ENCODE measurements around the gene ROBO4. TPM values are rescaled to one million over a fixed set of nuclear protein-coding genes. Genes with fewer than 3 reads are reported as not detected.

Gene ROBO4
- polyA plus RNA-seq, 2 of the 4 experiments (the other 2 are of a cell fraction): not detected

DNA sequence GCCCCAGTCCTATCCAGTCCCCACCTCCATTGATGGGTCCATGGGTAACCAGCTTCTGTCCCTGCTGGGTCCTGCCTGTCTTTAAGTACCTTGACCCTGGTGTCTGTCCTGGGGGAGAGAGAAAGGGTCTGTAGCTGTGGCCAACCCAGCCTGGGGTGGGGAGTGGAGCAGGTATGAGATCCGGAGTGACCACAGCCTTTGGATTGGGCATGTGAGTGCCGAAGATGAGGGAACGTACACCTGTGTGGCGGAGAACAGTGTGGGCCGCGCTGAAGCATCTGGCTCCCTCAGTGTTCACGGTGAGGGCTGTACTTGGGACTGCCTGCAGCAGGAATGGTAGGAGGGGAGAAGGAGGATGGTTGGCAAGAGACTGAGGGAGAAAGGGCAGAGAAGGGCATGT, 27.2 kb downstream of the ROBO4 start:
- no peak overlapping the region for H3K4me2 ChIP-seq
- no peak for ATAC-seq
- H3K4me1 ChIP-seq: peaks cover 4% of the 10 kb centered on the region; the same call in 2 of the 3 replicates
- H3K4me3 ChIP-seq: no peak overlapping the region
- 0 out of 3 replicates have a peak, but pooled peaks cover 3% of the 10 kb centered on the region for H3K9me3 ChIP-seq
- CTCF ChIA-PET: interaction anchor here (0.8 kb wide), 1 partner anchor 124 kb away, joined by 3 read pairs; no protein-coding TSS in a partner anchor
- 82% methylated on average over 7 of the region's 7 CpGs for WGBS (ENCODE audit: missing lambda C conversion rate)
- DNase-seq (ENCODE audit: low read depth in 1 of 2, low spot score in 1 of 2): no peak
- POLR2A ChIA-PET: no interaction called here
- no peak for FAIRE-seq
- no peak for TF ChIP-seq NPAS2 (CRISPR knock-in tag; IDR thresholded peaks at IDR 0.05; ENCODE audit: borderline replicate concordance)
- TF ChIP-seq ZFP36 (IDR thresholded peaks at IDR 0.05; ENCODE audit: borderline replicate concordance, partially characterized antibody): no peak
- no peak for TF ChIP-seq NFE2L2 (conservative IDR thresholded peaks at IDR 0.05; ENCODE audit: low read length)
- TF ChIP-seq TP53 (CRISPR knock-in tag; IDR thresholded peaks at IDR 0.05): no peak
- TF ChIP-seq EHMT2 (IDR thresholded peaks at IDR 0.05; ENCODE audit: low read depth): no peak
- no peak for TF ChIP-seq FOSL2 (IDR thresholded peaks at IDR 0.05)
- TF ChIP-seq FOSL2 (CRISPR knock-in tag; IDR thresholded peaks at IDR 0.05): no peak
- TF ChIP-seq RCOR1 (IDR thresholded peaks at IDR 0.05; ENCODE audit: low read depth, low read length): no peak
- TF ChIP-seq, protein P1, sequence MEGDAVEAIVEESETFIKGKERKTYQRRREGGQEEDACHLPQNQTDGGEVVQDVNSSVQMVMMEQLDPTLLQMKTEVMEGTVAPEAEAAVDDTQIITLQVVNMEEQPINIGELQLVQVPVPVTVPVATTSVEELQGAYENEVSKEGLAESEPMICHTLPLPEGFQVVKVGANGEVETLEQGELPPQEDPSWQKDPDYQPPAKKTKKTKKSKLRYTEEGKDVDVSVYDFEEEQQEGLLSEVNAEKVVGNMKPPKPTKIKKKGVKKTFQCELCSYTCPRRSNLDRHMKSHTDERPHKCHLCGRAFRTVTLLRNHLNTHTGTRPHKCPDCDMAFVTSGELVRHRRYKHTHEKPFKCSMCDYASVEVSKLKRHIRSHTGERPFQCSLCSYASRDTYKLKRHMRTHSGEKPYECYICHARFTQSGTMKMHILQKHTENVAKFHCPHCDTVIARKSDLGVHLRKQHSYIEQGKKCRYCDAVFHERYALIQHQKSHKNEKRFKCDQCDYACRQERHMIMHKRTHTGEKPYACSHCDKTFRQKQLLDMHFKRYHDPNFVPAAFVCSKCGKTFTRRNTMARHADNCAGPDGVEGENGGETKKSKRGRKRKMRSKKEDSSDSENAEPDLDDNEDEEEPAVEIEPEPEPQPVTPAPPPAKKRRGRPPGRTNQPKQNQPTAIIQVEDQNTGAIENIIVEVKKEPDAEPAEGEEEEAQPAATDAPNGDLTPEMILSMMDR (IDR thresholded peaks at IDR 0.05): no peak
- no peak for TF ChIP-seq PHF8 (IDR thresholded peaks at IDR 0.05; ENCODE audit: borderline replicate concordance, low read depth)
- TF ChIP-seq MAFK (IDR thresholded peaks at IDR 0.05; ENCODE audit: partially characterized antibody): no peak
- TF ChIP-seq, protein P2, sequence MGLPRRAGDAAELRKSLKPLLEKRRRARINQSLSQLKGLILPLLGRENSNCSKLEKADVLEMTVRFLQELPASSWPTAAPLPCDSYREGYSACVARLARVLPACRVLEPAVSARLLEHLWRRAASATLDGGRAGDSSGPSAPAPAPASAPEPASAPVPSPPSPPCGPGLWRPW (IDR thresholded peaks at IDR 0.05): no peak
- TF ChIP-seq RAD21 (conservative IDR thresholded peaks at IDR 0.05 in 1 of 2, IDR thresholded peaks at IDR 0.05 in 1 of 2): no peak
- TF ChIP-seq ZSCAN20 (CRISPR knock-in tag; IDR thresholded peaks at IDR 0.05): no peak
- TF ChIP-seq, protein P3, sequence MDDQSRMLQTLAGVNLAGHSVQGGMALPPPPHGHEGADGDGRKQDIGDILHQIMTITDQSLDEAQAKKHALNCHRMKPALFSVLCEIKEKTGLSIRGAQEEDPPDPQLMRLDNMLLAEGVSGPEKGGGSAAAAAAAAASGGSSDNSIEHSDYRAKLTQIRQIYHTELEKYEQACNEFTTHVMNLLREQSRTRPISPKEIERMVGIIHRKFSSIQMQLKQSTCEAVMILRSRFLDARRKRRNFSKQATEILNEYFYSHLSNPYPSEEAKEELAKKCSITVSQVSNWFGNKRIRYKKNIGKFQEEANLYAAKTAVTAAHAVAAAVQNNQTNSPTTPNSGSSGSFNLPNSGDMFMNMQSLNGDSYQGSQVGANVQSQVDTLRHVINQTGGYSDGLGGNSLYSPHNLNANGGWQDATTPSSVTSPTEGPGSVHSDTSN (IDR thresholded peaks at IDR 0.05): no peak
- no peak for TF ChIP-seq TFCP2L1 (CRISPR knock-in tag; IDR thresholded peaks at IDR 0.05)
- H3K27ac ChIP-seq: no peak overlapping the region

DNA sequence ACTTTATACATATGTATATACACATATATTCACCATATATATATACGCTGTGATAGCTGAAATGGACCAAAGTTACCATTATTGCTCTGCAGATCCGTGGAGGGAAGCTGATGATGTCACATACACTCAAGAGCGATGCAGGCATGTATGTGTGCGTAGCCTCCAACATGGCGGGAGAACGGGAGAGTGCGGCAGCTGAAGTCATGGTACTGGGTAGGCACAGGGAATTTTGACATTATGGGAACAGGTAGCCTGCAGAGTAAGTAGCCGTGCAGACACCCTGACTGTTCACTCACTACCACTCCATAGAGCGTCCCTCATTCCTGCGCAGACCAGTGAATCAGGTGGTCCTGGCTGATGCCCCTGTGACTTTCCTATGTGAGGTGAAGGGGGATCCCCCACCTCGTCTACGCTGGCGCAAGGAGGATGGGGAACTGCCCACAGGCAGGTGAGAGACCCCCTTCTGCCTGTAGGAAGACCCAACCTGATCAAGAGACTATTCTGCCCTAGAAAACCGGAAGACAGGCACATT, 27.7 kb downstream of the ROBO4 start:
- DNase-seq (ENCODE audit: low read depth in 1 of 2, low spot score in 1 of 2) (no peak), ATAC-seq (no peak), FAIRE-seq (no peak)
- peaks cover 8% of the 10 kb centered on the region; the same call in 2 of the 3 replicates for H3K4me1 ChIP-seq
- H3K4me3 ChIP-seq: no peak overlapping the region
- H3K9me3 ChIP-seq: 0 out of 3 replicates have a peak, but pooled peaks cover 3% of the 10 kb centered on the region
- ChIA-PET CTCF (interaction anchor here (0.8 to 1.4 kb wide), 3 partner anchors 32 to 207 kb away, joined by 3 to 5 read pairs (median 3); no protein-coding TSS in a partner anchor), POLR2A (no interaction called here)
- WGBS (ENCODE audit: missing lambda C conversion rate): 65% methylated on average over 9 of the region's 14 CpGs
- no peak overlapping the region for H3K4me2 ChIP-seq
- no peak overlapping the region for H3K27ac ChIP-seq
- TF ChIP-seq FOXS1 (CRISPR knock-in tag; IDR thresholded peaks at IDR 0.05) (no peak), CBX8 (IDR thresholded peaks at IDR 0.05) (no peak), RARB (CRISPR knock-in tag; IDR thresholded peaks at IDR 0.05) (no peak), NPAS2 (CRISPR knock-in tag; IDR thresholded peaks at IDR 0.05; ENCODE audit: borderline replicate concordance) (no peak), SREBF2 (IDR thresholded peaks at IDR 0.05) (no peak), HDAC2 (IDR thresholded peaks at IDR 0.05) (no peak), NR3C1 (IDR thresholded peaks at IDR 0.05) (no peak), RAD21 (conservative IDR thresholded peaks at IDR 0.05 in 1 of 2, IDR thresholded peaks at IDR 0.05 in 1 of 2) (no peak), HEYL (CRISPR knock-in tag; IDR thresholded peaks at IDR 0.05) (no peak), NFE2L2 (conservative IDR thresholded peaks at IDR 0.05; ENCODE audit: low read length) (no peak), HOXA7 (CRISPR knock-in tag; IDR thresholded peaks at IDR 0.05) (no peak), MAZ (IDR thresholded peaks at IDR 0.05; ENCODE audit: borderline replicate concordance, low read depth, low read length) (no peak), EHMT2 (IDR thresholded peaks at IDR 0.05; ENCODE audit: low read depth) (no peak), JUN (IDR thresholded peaks at IDR 0.05) (no peak), ESRRA (IDR thresholded peaks at IDR 0.05; ENCODE audit: borderline replicate concordance, low read length) (no peak)
- TF ChIP-seq, protein P1 (IDR thresholded peaks at IDR 0.05): no peak
- TF ChIP-seq, protein P4, sequence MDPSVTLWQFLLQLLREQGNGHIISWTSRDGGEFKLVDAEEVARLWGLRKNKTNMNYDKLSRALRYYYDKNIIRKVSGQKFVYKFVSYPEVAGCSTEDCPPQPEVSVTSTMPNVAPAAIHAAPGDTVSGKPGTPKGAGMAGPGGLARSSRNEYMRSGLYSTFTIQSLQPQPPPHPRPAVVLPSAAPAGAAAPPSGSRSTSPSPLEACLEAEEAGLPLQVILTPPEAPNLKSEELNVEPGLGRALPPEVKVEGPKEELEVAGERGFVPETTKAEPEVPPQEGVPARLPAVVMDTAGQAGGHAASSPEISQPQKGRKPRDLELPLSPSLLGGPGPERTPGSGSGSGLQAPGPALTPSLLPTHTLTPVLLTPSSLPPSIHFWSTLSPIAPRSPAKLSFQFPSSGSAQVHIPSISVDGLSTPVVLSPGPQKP (IDR thresholded peaks at IDR 0.05; ENCODE audit: low read depth, low read length): no peak
- TF ChIP-seq, protein P5, sequence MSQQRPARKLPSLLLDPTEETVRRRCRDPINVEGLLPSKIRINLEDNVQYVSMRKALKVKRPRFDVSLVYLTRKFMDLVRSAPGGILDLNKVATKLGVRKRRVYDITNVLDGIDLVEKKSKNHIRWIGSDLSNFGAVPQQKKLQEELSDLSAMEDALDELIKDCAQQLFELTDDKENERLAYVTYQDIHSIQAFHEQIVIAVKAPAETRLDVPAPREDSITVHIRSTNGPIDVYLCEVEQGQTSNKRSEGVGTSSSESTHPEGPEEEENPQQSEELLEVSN (IDR thresholded peaks at IDR 0.05; ENCODE audit: borderline replicate concordance, low read depth): no peak
